Renal cortical epithelial cell (primary cell): ENCODE results near the gene HSF2BP. TPM values are rescaled to one million over a fixed set of nuclear protein-coding genes. Genes with fewer than 3 reads are reported as not detected.
"Not testable (repeated sequence)": the region's sequence is repeated elsewhere in the genome, so short reads cannot be mapped to it uniquely, and the experiment has no call there.

ENCODE experiments used
- DNase-seq: peaks from one replicate; pipeline ENCODE4 v3.0.0-alpha.2; 2011; ENCODE audit warnings: low read depth
- total RNA-seq: library from RNA; depleted of rRNA; stranded (reverse); fragments of >200 nt; gene quantifications from 2 replicates; pipeline ENCODE4 v1.2.3, GENCODE V29; 2014

HSF2BP gene
- total RNA-seq, 1 donor from 2014 or later, result 2.6 TPM

DNA sequence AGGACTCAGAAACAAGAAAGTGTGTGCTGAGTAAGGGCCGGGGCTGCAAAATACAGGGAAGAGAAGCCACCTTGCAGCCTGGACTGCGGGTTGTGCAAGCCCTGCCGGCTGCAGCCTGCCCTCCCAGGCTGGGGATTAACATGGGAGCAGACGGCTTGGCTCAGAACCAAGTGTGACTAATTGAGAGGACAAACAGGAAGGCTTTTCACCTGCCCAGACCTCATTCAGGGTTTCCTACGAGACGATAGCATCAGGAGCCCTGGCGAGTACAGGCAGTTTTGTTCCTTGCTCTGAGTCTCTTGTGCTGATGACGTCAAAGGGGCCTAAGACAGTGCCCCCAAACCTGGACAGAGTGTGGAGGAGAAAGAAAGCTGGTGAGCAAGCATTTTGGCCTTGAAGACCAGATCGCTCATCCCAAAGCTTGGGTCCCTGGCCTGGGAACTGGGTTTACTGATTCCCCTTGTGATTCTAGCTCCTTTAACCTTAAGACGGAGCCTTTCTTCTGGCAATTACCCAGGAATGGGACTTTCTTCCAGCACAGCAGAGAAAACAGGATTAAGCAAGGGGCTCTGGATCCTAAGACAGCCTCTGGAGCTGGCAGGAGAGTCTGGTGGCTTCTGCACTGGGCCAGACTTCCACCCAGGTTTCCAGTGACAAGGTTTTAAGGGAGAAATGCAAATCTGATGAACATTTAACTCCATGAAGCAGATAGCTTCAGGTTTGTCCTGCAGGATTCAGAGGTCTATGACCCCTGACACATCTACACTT is 142.2 kb downstream of the HSF2BP start:
- DNase-seq, result not testable (repeated sequence)

DNA sequence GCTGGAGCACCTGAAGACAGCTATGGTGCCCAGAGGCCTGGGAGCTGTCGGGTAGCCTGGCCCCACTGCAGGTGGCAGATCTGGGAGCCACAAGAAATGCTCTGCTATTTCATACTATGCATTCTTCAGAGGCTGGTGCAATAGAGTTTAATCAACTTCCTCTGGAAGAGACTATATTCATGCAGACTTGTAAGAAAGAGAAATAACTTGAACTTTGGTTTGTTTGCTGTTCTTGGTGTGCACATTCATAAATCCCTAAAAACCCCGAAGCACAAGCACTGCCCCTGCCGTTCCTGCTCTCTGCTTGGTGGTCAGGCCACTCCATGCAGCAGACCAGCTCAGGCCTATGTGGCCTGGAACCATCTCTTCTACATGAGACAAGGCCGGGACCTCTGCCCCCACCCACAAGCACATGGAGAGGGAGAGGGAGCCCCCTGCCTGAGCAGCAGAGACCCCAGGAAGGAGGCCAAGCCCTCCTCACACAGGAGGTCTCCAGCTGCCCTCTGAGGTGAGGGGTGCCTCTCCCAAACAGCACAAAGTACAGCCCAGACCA is 142.9 kb downstream of the HSF2BP start:
- DNase-seq, result not testable (repeated sequence)

DNA sequence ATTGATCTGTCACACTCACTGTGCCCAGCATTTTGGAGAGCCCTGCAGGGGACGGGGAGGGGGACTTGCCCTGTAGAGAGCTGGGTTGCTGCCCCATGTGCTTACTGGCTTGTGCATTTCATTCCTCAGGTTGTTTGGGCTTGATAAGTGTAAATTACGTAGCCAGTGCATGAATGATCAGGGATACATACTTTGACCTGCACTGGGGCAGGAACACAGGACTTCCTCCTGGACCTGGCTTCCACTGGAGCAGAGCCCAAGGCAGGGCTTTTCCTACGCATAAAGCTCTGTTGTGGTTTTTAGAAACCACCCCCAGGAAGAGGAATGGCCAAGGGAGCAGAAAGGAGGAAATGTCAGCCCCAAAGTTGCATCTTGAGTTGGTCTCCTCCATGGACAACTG is 144.5 kb downstream of the HSF2BP start:
- DNase-seq, result not testable (repeated sequence)

DNA sequence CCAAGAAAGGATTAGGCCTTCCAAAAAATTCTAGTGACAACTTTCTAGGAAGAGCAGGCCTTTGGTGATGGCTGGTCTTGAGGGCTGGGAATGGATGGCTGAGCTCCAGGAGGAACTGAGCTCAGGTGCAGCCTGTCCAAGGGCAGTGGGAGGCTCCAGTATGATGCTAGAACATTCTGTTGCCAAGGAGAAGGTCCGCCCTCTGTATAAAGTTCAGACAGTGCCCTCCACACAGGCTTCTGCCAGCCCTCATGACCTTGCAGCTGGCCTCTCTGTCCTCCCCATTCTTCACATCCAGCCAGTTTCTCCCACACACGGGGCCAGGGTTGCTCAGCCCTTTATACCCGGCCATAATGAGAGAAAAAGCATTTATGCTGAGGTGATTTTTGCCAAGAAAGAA is 146.3 kb downstream of the HSF2BP start:
- DNase-seq, result not testable (repeated sequence)

DNA sequence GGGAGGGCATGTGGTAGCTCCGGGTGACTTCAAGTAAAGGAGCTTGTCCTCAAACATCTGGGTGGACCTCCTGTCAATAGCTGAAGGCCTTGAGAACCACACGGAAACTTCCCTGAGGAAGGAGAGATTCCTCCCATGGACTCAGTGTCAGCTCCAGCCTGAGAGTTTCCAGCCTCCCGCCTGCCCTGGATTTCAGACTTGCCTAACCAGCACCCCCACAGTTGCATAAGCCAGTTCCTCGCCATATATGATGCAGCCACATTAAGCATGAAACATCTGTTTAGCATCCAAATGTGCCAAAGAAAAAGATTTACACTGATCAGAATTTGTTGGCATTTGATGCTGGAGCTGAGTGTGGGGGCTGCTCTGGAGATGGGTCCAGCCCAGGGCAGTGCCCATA is 148.1 kb downstream of the HSF2BP start:
- DNase-seq, result not testable (repeated sequence)

DNA sequence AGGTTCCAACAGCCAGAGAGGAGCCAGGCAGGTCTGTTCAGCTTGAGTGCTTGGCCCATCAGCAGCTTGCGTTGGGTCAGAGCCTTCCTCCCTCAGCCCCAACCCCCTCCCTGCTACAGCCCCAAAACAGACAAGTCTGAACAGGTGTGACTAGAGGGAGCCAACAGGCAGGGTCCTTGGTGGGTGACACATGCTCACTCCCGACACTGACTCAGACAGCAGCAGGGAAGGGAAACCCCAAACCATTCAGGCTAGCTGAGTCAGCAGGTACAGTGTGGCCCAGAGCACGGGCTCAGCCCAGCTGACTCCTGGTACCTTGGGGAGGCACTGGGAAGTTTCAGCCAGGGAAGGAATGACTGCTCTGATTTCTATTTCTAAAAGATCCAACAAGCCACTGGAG is 148.6 kb downstream of the HSF2BP start:
- DNase-seq, result not testable (repeated sequence)

DNA sequence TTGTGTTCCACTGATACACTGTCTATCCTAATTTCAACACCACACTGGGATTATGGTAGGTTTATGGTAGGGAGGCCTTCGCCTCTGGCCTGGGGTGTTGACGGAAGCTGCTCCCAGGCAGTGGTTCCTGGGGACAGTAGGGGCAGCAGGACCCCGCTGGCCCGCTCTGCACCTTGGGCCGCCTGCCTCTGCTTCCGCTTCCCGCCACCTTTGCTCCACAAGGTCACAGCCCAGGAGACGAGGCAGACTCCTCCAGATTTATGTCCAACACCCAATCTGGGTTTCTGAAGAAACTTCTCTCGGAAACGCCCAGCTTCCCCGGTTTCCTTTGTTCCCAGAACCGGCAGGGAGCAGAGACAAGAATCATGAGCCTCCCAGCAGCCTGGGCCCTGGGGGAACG is 155.4 kb downstream of the HSF2BP start:
- DNase-seq, result not testable (repeated sequence)

DNA sequence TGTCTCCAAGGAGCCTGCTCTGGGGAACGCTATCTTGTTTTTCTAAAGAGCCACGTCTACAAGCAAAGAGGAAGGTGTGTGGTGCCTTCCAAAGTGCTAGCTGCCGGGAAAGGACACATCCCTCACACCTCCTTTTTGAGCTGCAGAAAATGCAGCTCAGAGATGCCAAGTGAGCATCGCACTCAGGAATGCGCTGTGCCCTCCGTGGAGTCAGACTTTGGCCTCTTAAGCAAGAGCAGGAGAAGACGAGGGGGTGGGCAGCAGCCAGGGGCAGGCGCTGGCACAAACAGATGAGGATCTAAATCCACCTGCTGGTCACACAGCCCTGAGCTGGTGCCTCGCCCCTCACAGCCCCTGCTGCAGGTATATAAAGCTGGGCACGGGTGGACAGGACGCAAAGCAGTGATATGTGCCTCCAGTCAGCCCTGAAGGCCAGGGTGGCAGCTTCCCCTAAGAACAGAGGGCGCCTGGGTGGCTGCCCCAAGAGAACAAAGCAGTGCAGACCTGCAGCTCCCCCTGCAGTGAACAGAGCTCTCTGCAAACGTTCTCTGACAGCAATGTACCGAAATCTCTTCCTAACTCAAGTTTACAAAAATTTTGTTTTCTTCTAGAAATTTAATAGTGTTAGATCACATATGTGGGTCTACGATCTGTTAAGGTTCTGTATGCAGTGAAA is 156.1 kb downstream of the HSF2BP start:
- not testable (repeated sequence) for DNase-seq

DNA sequence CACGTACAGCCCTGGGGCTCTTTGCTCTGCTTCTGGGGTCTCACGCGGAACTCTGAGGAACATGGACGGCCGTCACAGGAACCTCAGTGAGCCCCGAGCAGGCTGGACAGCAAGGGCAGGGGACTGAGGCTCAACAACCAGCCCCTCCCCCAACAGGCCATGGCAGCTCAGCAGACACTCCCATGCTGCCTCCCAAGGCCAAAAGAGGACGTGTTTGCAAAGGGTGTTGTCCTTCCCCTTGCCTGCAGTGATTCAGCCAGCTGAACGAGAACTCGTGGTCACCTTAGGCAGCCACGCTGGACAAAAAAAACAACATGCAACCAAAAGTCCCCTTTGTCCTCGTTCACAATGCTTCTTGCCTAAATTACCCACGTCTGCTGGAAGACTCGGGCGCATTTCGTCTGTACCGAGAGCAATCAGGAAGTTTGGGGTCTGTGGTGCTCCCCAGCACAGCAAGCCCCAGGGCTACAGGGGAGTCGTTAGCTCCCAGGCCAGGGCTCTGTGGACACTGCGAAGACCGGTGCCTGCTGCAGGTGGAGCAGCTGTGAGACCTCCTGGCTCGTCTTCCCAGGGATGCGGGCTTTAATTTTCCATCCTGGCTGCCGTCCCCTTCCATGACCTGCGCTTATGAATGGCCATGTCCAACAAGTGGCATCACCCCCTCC is 156.7 kb downstream of the HSF2BP start:
- DNase-seq, result not testable (repeated sequence)

DNA sequence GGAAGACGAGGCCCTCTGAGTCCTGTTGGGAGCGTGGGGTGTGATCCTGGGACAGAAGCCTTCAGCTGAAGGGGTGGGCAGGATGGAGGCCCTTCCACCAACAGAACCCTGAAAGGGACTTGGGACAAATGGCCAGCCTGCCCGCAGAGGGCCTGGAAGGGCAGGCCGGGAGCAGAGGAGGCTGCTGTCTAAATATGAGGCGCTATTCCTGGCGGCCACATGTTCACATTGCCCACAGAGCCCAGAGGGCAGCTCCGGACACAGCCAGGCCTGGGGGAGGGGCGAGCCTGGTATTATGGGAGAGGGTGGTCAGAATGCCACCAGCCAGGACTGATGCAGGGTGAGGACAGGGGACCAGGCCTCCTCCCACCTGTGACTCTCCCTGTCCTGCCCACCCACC is 160.4 kb downstream of the HSF2BP start:
- not testable (repeated sequence) for DNase-seq

DNA sequence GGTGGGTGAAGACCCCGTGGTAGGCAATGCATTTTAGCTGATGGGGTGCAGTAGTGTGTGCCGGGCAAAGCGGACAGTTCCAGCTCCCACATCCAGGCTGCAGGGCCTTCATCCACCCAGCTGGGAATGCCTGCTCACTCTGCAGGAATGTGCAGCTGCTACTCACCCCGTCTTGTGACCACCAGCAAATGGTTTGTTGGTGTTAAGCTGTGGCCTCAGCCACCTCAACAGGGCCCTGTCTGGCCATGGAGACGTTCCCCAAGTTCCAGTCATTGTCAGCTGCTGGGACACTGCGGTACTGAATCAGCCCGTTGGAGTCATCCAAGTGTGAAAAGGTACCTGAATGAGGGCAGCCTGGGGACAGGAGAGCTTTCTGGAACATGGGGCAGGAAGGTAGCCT is 161.2 kb downstream of the HSF2BP start:
- not testable (repeated sequence) for DNase-seq

DNA sequence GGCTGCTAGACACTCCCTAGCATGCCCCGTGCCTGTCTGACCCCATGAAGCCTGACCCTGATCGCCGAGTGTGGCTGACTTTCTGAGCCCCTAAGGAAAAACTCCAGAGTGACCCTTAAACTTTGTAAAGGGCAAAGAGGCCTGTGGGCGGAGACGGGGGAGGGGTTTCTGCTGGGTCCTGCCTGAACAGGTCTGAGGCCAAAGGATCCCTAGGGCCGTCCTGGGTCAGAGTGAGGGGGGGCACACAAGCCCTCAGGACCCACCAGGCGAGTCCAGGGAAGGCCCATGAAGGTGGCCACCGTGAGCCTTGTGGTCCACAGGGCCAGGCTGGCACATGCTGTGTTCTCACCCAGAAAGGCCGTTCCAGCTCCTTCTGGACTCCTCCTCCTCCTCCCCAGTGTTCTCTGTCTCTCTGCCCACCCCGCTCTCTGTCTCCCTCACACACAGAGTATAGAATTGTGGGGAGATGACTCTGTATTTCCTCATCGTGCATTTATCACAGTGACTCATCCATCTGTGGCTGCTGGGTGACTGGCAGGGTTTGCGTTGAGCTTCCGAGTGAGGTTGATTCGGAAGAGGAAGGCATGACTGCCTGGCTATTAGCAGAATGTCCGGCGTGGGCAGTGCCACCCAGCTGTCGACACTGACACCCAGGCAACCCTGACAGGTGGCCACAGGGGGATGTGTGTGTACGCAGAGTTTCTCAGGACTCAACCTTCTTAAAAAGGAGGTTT is 164.8 kb downstream of the HSF2BP start:
- DNase-seq, result not testable (repeated sequence)

DNA sequence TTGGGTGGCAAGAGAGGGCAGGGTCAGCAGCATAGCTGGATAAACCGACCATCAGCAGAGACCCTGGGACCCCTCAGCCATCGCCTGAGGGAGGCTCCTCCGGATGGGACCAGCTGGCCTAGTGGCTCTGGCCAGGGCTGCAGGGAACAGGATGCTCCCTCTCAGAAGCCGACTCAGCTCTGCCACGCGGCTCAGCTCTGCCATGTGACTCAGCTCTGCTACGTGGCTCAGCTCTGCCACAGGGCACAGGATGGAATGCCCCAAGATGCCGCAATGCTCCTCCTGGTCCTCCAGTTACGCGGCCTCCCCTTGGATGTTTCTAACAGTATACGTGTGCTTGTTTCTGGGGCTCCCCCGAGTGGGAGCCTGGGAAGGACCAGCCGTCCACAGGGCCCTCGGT is 165.8 kb downstream of the HSF2BP start:
- not testable (repeated sequence) for DNase-seq

DNA sequence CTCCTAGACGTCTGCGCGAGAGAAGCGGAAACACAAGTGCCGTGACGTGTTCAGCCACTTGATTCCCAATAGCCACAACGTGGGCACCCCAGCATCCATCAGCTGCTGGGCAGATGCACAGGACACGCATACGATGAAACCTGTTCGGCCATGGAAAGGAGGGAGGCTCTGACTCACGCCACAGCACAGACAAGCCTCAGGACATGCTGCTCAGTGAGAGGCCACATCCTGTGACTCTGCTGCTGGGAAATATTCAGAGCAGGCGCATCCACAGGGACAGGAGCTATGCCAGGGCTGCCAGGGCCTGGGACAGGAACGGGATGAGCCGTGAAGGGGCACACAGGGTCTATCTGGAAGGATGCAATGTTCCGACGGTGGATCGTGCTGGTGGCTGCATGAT is 171.1 kb downstream of the HSF2BP start:
- not testable (repeated sequence) for DNase-seq

DNA sequence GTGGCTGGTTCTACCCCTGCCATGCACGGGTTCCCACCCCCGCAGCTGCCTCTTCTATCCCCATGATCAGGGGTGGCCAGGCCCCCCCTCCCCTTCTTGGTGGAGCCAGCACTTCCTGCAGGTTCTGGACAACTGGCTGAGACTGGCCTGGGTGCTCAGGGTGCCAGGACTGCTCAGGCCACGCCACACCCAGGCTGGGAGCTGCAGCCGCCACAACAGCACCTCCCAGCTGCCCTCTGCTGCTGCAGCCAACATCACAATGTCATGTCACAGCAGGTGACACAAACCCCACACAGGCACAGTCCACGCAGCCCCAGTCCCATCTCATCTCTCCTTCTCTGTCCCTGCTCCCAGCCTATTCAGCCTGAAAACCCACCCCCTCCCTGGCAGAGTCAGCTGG is 173.2 kb downstream of the HSF2BP start:
- DNase-seq, result not testable (repeated sequence)

DNA sequence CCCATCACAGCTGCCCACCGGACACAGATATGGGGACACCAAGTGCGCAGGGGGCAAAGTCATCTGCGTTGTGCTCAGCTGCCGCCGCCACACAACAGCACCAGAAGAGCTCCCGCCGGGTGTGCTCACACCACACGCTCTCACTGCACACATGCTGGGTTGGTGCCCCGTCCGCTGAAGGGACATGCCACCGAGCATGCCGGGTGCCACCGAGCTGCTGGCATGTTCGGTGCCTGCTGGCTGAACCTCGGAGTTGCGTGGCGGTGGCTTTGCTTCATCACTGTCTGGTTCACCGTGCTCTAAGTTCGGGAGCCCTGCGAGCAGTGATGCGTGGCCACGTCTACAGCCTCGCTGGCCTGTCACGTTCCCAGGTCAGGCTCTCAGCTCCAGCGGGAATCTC is 174.3 kb downstream of the HSF2BP start:
- not testable (repeated sequence) for DNase-seq

DNA sequence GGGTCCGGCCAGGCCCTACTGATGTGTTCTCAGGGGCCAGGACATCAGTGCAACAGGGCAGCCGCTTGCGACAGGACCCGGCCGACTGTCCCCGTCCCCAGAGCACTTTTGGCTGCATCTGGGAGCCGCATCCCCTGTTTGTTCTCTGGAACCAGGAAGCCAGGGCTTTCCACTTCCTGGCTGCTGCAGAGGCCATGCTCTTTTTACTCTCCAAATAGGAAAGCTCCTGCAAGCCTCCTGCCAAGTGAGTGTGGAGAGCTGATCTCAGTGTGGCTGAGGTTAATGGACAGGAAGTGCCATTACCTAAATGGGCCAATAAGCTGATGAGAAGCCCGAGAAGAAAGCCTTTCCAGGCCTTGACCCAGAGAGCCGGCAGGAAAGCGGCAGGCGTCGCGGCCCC is 180.1 kb downstream of the HSF2BP start:
- not testable (repeated sequence) for DNase-seq
